Activated CD8-positive, alpha-beta memory T cell treated with anti-CD3 and anti-CD28 coated beads, Interleukin-2, amount 50 U/mL, for 1 hour (primary cell): ENCODE data around the gene NTRK2.

ENCODE experiments used
- DNase-seq: peaks from one replicate; pipeline ENCODE4 v3.0.0-alpha.2; 2020; ENCODE audit errors: extremely low read depth

NTRK2 gene

GRCh38 chr9:84781458-84781857 is 111.9 kb downstream of the NTRK2 start:
- DNase-seq: no peak

GRCh38 chr9:84781931-84782866 is 112.7 kb downstream of the NTRK2 start:
- no peak for DNase-seq

GRCh38 chr9:84785792-84786547 is 116.4 kb downstream of the NTRK2 start:
- no peak for DNase-seq

GRCh38 chr9:84788803-84789462 is 119.4 kb downstream of the NTRK2 start:
- no peak for DNase-seq

- DNase-seq: no peak
Observed at GRCh38 chr9:84789463-84789830, 119.9 kb downstream of the NTRK2 start.

- no peak for DNase-seq
Observed at GRCh38 chr9:84791643-84792042, 122.1 kb downstream of the NTRK2 start.

GRCh38 chr9:84793251-84793650 is 123.7 kb downstream of the NTRK2 start:
- DNase-seq: no peak

GRCh38 chr9:84794981-84795637 is 125.6 kb downstream of the NTRK2 start:
- no peak for DNase-seq

GRCh38 chr9:84796404-84796803 is 126.9 kb downstream of the NTRK2 start:
- no peak for DNase-seq

GRCh38 chr9:84799251-84799650 is 129.7 kb downstream of the NTRK2 start:
- DNase-seq: no peak

- no peak for DNase-seq
Observed at GRCh38 chr9:84804951-84805694, 135.6 kb downstream of the NTRK2 start.

- no peak for DNase-seq
Observed at GRCh38 chr9:84807431-84807830, 137.9 kb downstream of the NTRK2 start.

GRCh38 chr9:84807870-84808390 is 138.4 kb downstream of the NTRK2 start:
- DNase-seq: no peak

- DNase-seq: no peak
Observed at GRCh38 chr9:84808416-84808815, 138.9 kb downstream of the NTRK2 start.

GRCh38 chr9:84811072-84811750 is 141.7 kb downstream of the NTRK2 start:
- no peak for DNase-seq

- DNase-seq: no peak
Observed at GRCh38 chr9:84811751-84812074, 142.2 kb downstream of the NTRK2 start.

GRCh38 chr9:84812355-84812754 is 142.8 kb downstream of the NTRK2 start:
- no peak for DNase-seq

GRCh38 chr9:84812847-84813246 is 143.3 kb downstream of the NTRK2 start:
- DNase-seq: no peak

- no peak for DNase-seq
Observed at GRCh38 chr9:84815554-84815953, 146.0 kb downstream of the NTRK2 start.

- no peak for DNase-seq
Observed at GRCh38 chr9:84817038-84817437, 147.5 kb downstream of the NTRK2 start.
